Chondrocyte (in vitro differentiated cells): Measurements from ENCODE around the gene TRAF3IP3. TPM values are rescaled to one million over a fixed set of nuclear protein-coding genes. Genes with fewer than 3 reads are reported as not detected.

Experiments
- DNase-seq: peaks from one replicate; pipeline ENCODE4 v3.0.0; 2021; ENCODE audit warnings: mixed read lengths, low spot score
- H3K27ac Mint-ChIP-seq: one replicate; pipeline ENCODE4 v1.8.0; 2021; ENCODE audit warnings: mild to moderate bottlenecking, moderate library complexity, mixed read lengths; ENCODE audit not compliant: unreplicated experiment
- H3K27me3 Mint-ChIP-seq: 2 replicates; pipeline ENCODE4 v1.8.0; 2021; ENCODE audit warnings: low read depth, mixed read lengths
- H3K36me3 Mint-ChIP-seq: 2 replicates; pipeline ENCODE4 v1.8.0; 2021; ENCODE audit warnings: low read depth, mixed read lengths
- H3K4me1 Mint-ChIP-seq: 2 replicates; pipeline ENCODE4 v1.8.0; 2021; ENCODE audit warnings: low read depth, mild to moderate bottlenecking, mixed read lengths
- H3K4me3 Mint-ChIP-seq: one replicate; pipeline ENCODE4 v1.8.0; 2021; ENCODE audit warnings: mild to moderate bottlenecking, moderate library complexity, mixed read lengths; ENCODE audit not compliant: unreplicated experiment
- H3K9me3 Mint-ChIP-seq: 2 replicates; pipeline ENCODE4 v1.8.0; 2021; ENCODE audit warnings: low read depth, mixed read lengths
- total RNA-seq: library from RNA; stranded (reverse); gene quantifications from 3 replicates; pipeline ENCODE4 v1.2.1, GENCODE V29; 2021
- TF ChIP-seq, protein P1 (sequence below): fragments of 200-600 bp; sonication (generic); IDR thresholded peaks from 2 replicates; pipeline ENCODE4 v1.5.0; 2021; ENCODE audit warnings: antibody characterized with exemption, mild to moderate bottlenecking, moderate library complexity

The TRAF3IP3 gene
- total RNA-seq, 1 donor from 2014 or later = not detected

DNA sequence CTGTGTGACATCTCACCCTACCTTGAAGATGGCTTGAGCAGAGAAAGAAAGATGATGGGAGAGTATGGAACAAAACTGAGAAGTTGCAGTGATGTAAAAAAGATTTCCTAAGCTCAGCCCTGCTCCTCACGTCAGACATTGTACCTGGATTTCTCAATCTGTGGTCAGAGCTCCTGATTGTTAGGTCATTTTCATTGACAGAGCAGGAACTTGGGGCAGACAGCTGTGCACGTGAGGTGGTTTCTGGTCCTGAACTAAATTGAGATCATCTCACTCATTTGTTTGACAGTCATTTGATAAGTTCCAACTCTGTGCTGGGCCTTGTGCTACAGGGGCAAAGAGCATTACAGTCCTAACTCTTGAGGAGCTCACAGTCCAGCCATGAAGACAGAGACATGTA is 10.2 kb downstream of the TRAF3IP3 start:
- peaks cover 23% of the 10 kb centered on the region for H3K27me3 Mint-ChIP-seq
- H3K4me1 Mint-ChIP-seq = no peaks in the 10 kb centered on the region
- H3K27ac Mint-ChIP-seq = peak overlapping the region; percentile 30
- H3K4me3 Mint-ChIP-seq = no peak overlapping the region
- no peaks in the 10 kb centered on the region for H3K9me3 Mint-ChIP-seq
- TF ChIP-seq, protein P1, sequence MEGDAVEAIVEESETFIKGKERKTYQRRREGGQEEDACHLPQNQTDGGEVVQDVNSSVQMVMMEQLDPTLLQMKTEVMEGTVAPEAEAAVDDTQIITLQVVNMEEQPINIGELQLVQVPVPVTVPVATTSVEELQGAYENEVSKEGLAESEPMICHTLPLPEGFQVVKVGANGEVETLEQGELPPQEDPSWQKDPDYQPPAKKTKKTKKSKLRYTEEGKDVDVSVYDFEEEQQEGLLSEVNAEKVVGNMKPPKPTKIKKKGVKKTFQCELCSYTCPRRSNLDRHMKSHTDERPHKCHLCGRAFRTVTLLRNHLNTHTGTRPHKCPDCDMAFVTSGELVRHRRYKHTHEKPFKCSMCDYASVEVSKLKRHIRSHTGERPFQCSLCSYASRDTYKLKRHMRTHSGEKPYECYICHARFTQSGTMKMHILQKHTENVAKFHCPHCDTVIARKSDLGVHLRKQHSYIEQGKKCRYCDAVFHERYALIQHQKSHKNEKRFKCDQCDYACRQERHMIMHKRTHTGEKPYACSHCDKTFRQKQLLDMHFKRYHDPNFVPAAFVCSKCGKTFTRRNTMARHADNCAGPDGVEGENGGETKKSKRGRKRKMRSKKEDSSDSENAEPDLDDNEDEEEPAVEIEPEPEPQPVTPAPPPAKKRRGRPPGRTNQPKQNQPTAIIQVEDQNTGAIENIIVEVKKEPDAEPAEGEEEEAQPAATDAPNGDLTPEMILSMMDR = no peak
- H3K36me3 Mint-ChIP-seq = no peaks in the 10 kb centered on the region
- no peak for DNase-seq

DNA sequence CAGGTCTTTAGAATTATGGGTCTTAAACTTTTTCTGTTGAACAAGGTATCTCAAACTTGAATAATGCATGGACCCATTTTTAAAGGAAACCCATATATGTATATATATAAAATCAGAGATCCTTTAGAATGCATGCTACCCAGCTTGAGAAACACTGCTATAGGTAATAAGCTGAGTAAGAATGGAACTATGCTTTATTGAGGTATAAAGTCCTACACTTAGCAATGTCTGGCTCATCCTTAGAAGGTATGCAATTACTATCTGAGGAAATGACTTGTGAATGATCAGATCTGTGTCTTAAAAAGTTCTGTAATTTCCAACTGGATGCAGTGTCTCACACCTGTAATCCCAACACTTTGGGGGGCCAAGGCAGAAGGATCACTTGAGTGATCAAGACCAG is 11.2 kb downstream of the TRAF3IP3 start:
- Mint-ChIP-seq H3K9me3 (no peaks in the 10 kb centered on the region), H3K27me3 (peaks cover 18% of the 10 kb centered on the region), H3K27ac (no peak overlapping the region), H3K4me1 (no peaks in the 10 kb centered on the region), H3K4me3 (no peak overlapping the region), H3K36me3 (no peaks in the 10 kb centered on the region)
- no peak for DNase-seq
- TF ChIP-seq, protein P1 = no peak

DNA sequence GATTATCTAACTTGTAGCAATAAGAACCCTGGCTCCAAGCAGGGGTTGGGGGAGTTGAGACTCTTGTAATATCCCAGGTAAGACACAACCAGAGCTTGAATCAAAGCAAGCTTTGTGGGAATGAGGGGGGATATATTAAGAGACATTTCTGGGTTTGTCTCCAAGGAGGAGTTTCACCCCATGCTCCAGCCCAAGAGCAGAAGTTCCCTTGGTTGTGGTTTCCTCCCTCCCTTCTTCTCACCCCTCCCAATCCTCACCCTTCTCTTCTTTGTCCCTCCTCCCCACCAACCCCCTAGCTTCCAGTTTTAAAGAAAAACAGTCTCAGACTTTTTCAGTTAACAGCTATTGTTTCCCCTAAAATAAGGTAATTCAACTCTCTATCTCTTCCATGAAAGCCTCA is 11.9 kb downstream of the TRAF3IP3 start:
- Mint-ChIP-seq H3K36me3 (no peaks in the 10 kb centered on the region), H3K27ac (no peak overlapping the region), H3K27me3 (peaks cover 12% of the 10 kb centered on the region), H3K4me1 (no peaks in the 10 kb centered on the region), H3K4me3 (no peak overlapping the region), H3K9me3 (no peaks in the 10 kb centered on the region)
- TF ChIP-seq, protein P1 = no peak
- no peak for DNase-seq

GRCh38 chr1:209768354-209768774 is 12.5 kb downstream of the TRAF3IP3 start:
- TF ChIP-seq, protein P1 = no peak
- peaks cover 11% of the 10 kb centered on the region for H3K27me3 Mint-ChIP-seq

DNA sequence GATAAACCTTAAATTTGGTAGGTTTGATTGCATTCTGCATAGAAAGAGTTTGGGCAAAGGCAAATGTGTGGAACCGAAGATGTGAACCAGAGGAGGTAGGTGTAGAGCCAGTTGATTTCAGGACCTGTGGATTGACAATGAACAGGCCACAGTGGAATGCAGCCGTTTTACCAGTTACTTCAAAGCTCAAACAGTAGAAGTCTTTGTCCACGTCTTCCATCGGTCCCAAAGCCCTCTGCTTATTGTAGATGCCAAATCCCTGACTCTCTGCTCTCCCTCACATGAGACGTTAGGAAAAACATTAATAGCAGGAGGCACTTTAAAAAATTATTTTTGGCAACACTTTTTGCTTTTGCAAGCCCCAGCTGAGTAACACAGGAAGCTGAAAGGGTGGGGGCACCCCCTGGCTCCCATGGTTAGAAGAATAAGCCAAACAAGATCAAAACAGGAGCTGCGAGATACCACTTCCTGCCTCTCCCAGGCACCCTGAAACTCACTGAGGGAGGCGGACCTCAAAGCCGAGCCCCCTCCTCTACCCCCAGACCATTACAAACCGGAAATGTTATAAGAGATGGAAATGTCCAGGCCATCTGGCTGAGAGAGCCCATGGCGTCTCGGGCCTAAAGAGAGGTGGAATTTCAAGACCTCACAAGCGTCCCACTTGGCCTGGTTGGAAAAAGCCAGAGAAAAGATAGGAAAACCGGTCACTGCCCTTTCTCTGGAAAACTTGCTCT is 13.5 kb downstream of the TRAF3IP3 start:
- peak overlapping the region; percentile 3 for H3K4me3 Mint-ChIP-seq
- no peaks in the 10 kb centered on the region for H3K4me1 Mint-ChIP-seq
- H3K27me3 Mint-ChIP-seq = peaks cover 11% of the 10 kb centered on the region
- no peak overlapping the region for H3K27ac Mint-ChIP-seq
- H3K9me3 Mint-ChIP-seq = no peaks in the 10 kb centered on the region
- TF ChIP-seq, protein P1 = no peak
- H3K36me3 Mint-ChIP-seq = no peaks in the 10 kb centered on the region
- DNase-seq = no peak

More at GRCh38 chr1:209768354-209768774, 12.5 kb downstream of the TRAF3IP3 start:
- Mint-ChIP-seq H3K9me3 (no peaks in the 10 kb centered on the region), H3K36me3 (no peaks in the 10 kb centered on the region), H3K4me1 (no peaks in the 10 kb centered on the region), H3K27ac (no peak overlapping the region), H3K4me3 (no peak overlapping the region)
- DNase-seq = no peak
